BLaER1 treated with 17β-estradiol and CSF1 and Interleukin-3, amounts not matched to agents 10 nM and 100 nM (cell line): ENCODE results near the gene MYO3A.

Source experiments
- H3K27ac ChIP-seq, 11 experiments: shearing (Covaris generic); formaldehyde crosslinking; 2 replicates each; pipeline ENCODE4 v1.8.1; 2022
- H3K27me3 ChIP-seq, 11 experiments: shearing (Covaris generic); formaldehyde crosslinking; 2 replicates each; pipeline ENCODE4 v1.8.1; 2022
- H3K36me3 ChIP-seq, 11 experiments: shearing (Covaris generic); formaldehyde crosslinking; 2 replicates each; pipeline ENCODE4 v1.8.1; 2022
- H3K4me1 ChIP-seq, 10 experiments: shearing (Covaris generic); formaldehyde crosslinking; 2 replicates each; pipeline ENCODE4 v1.8.1; 2022
- H3K4me2 ChIP-seq, 11 experiments: shearing (Covaris generic); formaldehyde crosslinking; 2 replicates each; pipeline ENCODE4 v1.8.1; 2022
- H3K4me3 ChIP-seq, 10 experiments: shearing (Covaris generic); formaldehyde crosslinking; 2 replicates each; pipeline ENCODE4 v1.8.1; 2022
- H3K9ac ChIP-seq, 11 experiments: shearing (Covaris generic); formaldehyde crosslinking; 2 replicates each; pipeline ENCODE4 v1.8.1; 2022
- H3K9me3 ChIP-seq, 11 experiments: shearing (Covaris generic); formaldehyde crosslinking; replicated peaks in 1 of 11; 2 replicates each; pipeline ENCODE4 v1.8.1; 2022
- H4K20me1 ChIP-seq, 11 experiments: shearing (Covaris generic); formaldehyde crosslinking; 2 replicates each; pipeline ENCODE4 v1.8.1; 2022
- Cebpa-rat ChIP-seq, 11 experiments: shearing (Covaris generic); IDR thresholded peaks; 2 replicates each; pipeline ENCODE4 v1.8.1; 2022

The MYO3A gene

DNA sequence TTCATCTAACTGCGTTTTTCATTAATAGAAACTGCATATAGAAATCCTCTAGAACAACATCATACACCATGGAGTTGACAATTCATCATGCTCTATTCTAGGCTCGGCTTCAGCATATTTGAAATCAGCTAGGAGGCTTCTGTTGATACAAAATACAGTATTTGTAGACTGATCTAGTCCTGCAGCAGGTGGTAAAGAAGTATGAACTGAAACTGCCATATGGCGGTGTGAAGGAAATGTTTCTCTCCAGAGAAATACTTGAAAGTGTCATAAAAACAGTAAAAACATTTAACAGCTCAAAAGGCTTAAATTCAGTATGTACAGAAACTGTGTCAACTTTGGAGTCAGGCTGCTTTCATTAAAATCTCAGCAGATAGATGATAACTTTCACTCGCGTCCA, 32.0 kb upstream of the MYO3A start:
- no peaks in the 10 kb centered on the region for H3K9me3 ChIP-seq
- no peaks in the 10 kb centered on the region for H3K36me3 ChIP-seq
- H3K4me2 ChIP-seq: peak overlapping the region in 9 of 11 experiments; percentile 33 to 89 (median 69); a peak in 19 of 22 replicates
- H3K27ac ChIP-seq: no peak overlapping the region; a peak in 1 of 22 replicates
- H3K9ac ChIP-seq: peak overlapping the region in 1 of 11 experiments; percentile 26; a peak in 1 of 22 replicates
- no peak overlapping the region; a peak in 1 of 20 replicates for H3K4me3 ChIP-seq
- TF ChIP-seq Cebpa-rat (IDR thresholded peaks at IDR 0.05): no peak
- peaks cover 6 to 50% (median 30%) of the 10 kb centered on the region in 10 experiments; a peak in 18 of 20 replicates for H3K4me1 ChIP-seq
- H3K27me3 ChIP-seq: no peaks in the 10 kb centered on the region
- H4K20me1 ChIP-seq: no peaks in the 10 kb centered on the region

DNA sequence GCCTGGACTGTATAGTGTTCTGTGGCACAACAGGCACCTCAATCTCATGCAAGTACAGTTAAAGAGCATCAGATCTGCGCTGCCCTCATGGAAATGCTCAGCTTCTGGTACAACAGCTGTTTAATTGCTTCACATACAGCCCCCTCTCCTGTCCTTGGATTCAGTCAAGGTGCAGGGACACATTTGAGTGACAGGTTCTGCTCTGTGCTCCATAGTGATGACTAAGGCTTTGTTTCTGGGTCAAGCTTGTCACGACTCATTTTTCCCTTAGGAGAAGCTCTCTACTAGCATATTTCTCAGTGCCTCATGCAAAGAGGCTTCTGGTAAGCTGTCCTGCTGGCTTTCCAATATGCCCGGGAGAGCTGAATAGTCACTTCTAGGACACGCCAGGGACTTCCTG, 26.8 kb upstream of the MYO3A start:
- H3K4me3 ChIP-seq: no peak overlapping the region
- H3K4me2 ChIP-seq: no peak overlapping the region
- no peak for TF ChIP-seq Cebpa-rat (IDR thresholded peaks at IDR 0.05)
- no peaks in the 10 kb centered on the region; a peak in 1 of 22 replicates for H3K36me3 ChIP-seq
- no peak overlapping the region for H3K27ac ChIP-seq
- H3K9ac ChIP-seq: no peak overlapping the region
- no peaks in the 10 kb centered on the region for H3K27me3 ChIP-seq
- no peaks in the 10 kb centered on the region for H4K20me1 ChIP-seq
- H3K4me1 ChIP-seq: peaks cover 6 to 34% (median 16%) of the 10 kb centered on the region in 10 experiments; a peak in 18 of 20 replicates
- peaks cover 11 to 26% (median 18%) of the 10 kb centered on the region in 11 experiments for H3K9me3 ChIP-seq

GRCh38 chr10:25912866-25913265, 21.2 kb upstream of the MYO3A start:
- H3K4me2 ChIP-seq: peak overlapping the region in 8 of 11 experiments; percentile 5 to 44 (median 24); a peak in 12 of 22 replicates
- no peaks in the 10 kb centered on the region for H4K20me1 ChIP-seq
- no peak overlapping the region for H3K4me3 ChIP-seq
- no peaks in the 10 kb centered on the region; a peak in 1 of 22 replicates for H3K36me3 ChIP-seq
- no peak for TF ChIP-seq Cebpa-rat (IDR thresholded peaks at IDR 0.05)
- peaks cover 0 to 33% (median 13%) of the 10 kb centered on the region in 10 experiments; a peak in 13 of 20 replicates for H3K4me1 ChIP-seq
- H3K27ac ChIP-seq: no peak overlapping the region
- no peak overlapping the region for H3K9ac ChIP-seq
- H3K9me3 ChIP-seq: peaks cover 11 to 26% (median 18%) of the 10 kb centered on the region in 11 experiments
- H3K27me3 ChIP-seq: no peaks in the 10 kb centered on the region

- H3K27me3 ChIP-seq: no peaks in the 10 kb centered on the region
- H3K4me2 ChIP-seq: peak overlapping the region in 7 of 11 experiments; percentile 16 to 59 (median 28); a peak in 8 of 22 replicates
- no peaks in the 10 kb centered on the region; a peak in 1 of 22 replicates for H3K36me3 ChIP-seq
- no peak overlapping the region for H3K9ac ChIP-seq
- H3K4me1 ChIP-seq: peaks cover 0 to 33% (median 13%) of the 10 kb centered on the region in 10 experiments; a peak in 13 of 20 replicates
- H3K27ac ChIP-seq: no peak overlapping the region
- peaks cover 9 to 16% (median 15%) of the 10 kb centered on the region in 11 experiments for H3K9me3 ChIP-seq
- no peak for TF ChIP-seq Cebpa-rat (IDR thresholded peaks at IDR 0.05)
- no peaks in the 10 kb centered on the region for H4K20me1 ChIP-seq
- no peak overlapping the region for H3K4me3 ChIP-seq
These were observed 19.3 kb upstream of the MYO3A start for GRCh38 chr10:25914776-25915175.

DNA sequence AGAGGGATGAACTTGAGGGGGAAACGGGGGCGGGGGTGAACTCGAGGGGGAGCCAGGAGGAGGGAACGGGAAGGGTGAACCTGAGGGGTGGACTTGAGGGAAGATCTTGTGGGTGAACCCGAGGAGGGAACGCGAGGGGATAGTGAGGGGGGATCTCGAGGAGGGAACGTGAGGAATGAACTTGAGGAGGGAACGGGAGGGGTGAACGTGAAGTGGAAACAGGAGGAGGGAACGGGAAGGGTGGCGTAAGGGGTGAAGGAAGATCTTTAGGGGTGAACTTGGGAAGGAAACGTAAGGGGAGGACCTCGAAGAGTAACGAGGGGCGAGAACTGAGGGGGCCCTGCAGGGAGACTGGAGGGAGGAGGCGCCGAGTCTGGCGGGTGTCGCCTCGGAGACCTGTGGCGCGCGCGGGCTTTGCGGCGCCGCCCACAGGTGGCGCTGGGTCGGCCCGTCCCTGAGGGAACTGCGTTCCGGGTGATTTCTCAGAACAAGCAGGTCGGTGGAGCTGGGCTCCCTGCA, 651 bp downstream of the MYO3A start:
- Histone ChIP-seq H3K27ac (no peak overlapping the region), H3K4me2 (peak overlapping the region; percentile 90 to 99 (median 96)), H3K9ac (peak overlapping the region; percentile 35 to 75 (median 58); a peak in 20 of 22 replicates), H4K20me1 (no peaks in the 10 kb centered on the region), H3K4me1 (peaks cover 0 to 12% (median 7%) of the 10 kb centered on the region in 10 experiments; a peak in 9 of 20 replicates), H3K9me3 (no peaks in the 10 kb centered on the region; a peak in 1 of 22 replicates), H3K27me3 (peaks cover 26 to 38% (median 31%) of the 10 kb centered on the region in 11 experiments), H3K36me3 (no peaks in the 10 kb centered on the region), H3K4me3 (peak overlapping the region; percentile 51 to 76 (median 65))
- TF ChIP-seq Cebpa-rat (IDR thresholded peaks at IDR 0.05): no peak

GRCh38 chr10:25938405-25938804, 4.4 kb downstream of the MYO3A start:
- TF ChIP-seq Cebpa-rat (IDR thresholded peaks at IDR 0.05): no peak
- no peaks in the 10 kb centered on the region for H4K20me1 ChIP-seq
- H3K27me3 ChIP-seq: peaks cover 23 to 29% (median 24%) of the 10 kb centered on the region in 11 experiments
- H3K4me2 ChIP-seq: no peak overlapping the region
- H3K4me3 ChIP-seq: no peak overlapping the region
- H3K9me3 ChIP-seq: no peaks in the 10 kb centered on the region; a peak in 1 of 22 replicates
- H3K36me3 ChIP-seq: no peaks in the 10 kb centered on the region
- no peak overlapping the region for H3K27ac ChIP-seq
- peaks cover 0 to 12% (median 7%) of the 10 kb centered on the region in 10 experiments; a peak in 9 of 20 replicates for H3K4me1 ChIP-seq
- H3K9ac ChIP-seq: no peak overlapping the region

- Histone ChIP-seq H3K4me2 (no peak overlapping the region), H3K36me3 (no peaks in the 10 kb centered on the region), H3K9me3 (peaks cover 8 to 18% (median 12%) of the 10 kb centered on the region in 11 experiments; a peak in 19 of 22 replicates), H4K20me1 (no peaks in the 10 kb centered on the region), H3K4me3 (no peak overlapping the region), H3K4me1 (no peaks in the 10 kb centered on the region), H3K27me3 (no peaks in the 10 kb centered on the region), H3K27ac (no peak overlapping the region), H3K9ac (no peak overlapping the region)
- no peak for TF ChIP-seq Cebpa-rat (IDR thresholded peaks at IDR 0.05)
These were observed 10.7 kb downstream of the MYO3A start for GRCh38 chr10:25944771-25945170.

DNA sequence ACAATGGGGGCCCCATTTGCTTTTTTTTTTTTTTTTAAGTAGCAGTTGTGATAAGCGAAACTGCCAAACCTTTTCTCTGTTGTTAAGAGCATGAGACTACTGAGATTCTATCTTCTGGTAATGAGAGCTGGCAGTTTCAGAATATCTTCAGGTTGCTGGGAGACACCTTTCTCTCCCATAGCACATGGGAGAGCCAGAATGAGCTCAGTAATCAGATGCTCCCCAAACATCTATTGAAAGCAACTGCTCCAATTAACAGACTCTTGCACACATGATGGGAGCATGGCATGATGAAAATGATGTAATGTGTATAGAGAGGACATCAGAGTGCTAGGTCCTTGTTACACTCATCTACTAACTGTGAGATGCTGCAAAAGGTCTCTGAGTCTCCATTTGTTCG, 18.8 kb downstream of the MYO3A start:
- peaks cover 3 to 12% (median 8%) of the 10 kb centered on the region in 11 experiments; a peak in 14 of 22 replicates for H3K9me3 ChIP-seq
- no peak overlapping the region for H3K4me3 ChIP-seq
- H3K4me1 ChIP-seq: no peaks in the 10 kb centered on the region
- no peaks in the 10 kb centered on the region for H3K27me3 ChIP-seq
- TF ChIP-seq Cebpa-rat (IDR thresholded peaks at IDR 0.05): no peak
- H3K9ac ChIP-seq: no peak overlapping the region
- no peaks in the 10 kb centered on the region for H3K36me3 ChIP-seq
- H3K27ac ChIP-seq: no peak overlapping the region
- H4K20me1 ChIP-seq: no peaks in the 10 kb centered on the region
- no peak overlapping the region for H3K4me2 ChIP-seq

- Histone ChIP-seq H3K36me3 (no peaks in the 10 kb centered on the region), H3K4me1 (peaks cover 0 to 3% (median 0%) of the 10 kb centered on the region in 10 experiments; a peak in 1 of 20 replicates), H3K4me3 (no peak overlapping the region), H3K27me3 (no peaks in the 10 kb centered on the region), H4K20me1 (no peaks in the 10 kb centered on the region), H3K9ac (no peak overlapping the region), H3K4me2 (no peak overlapping the region), H3K9me3 (peaks cover 6 to 22% (median 14%) of the 10 kb centered on the region in 11 experiments; a peak in 16 of 22 replicates), H3K27ac (no peak overlapping the region)
- TF ChIP-seq Cebpa-rat (IDR thresholded peaks at IDR 0.05): no peak
These were observed 20.8 kb downstream of the MYO3A start for GRCh38 chr10:25954851-25955250.
